K562 (cell line): ENCODE results near the gene TOX2.

Experiments used
- KDM1A ChIP-seq, 2 experiments: fragments of 450-650 bp; IDR thresholded peaks; 2 replicates each; pipeline ENCODE4 v1.6.1; 2016; ENCODE audit warnings: mild to moderate bottlenecking in 2 of 2
- PHF21A ChIP-seq: fragments of 450-650 bp; IDR thresholded peaks from 2 replicates; pipeline ENCODE4 v1.6.1; 2017; ENCODE audit warnings: low read depth, borderline replicate concordance
- RAD21 ChIP-seq, 2 experiments: fragments of 250-450 bp in 1 of 2; fragments of 450-650 bp in 1 of 2; sonication (Bioruptor Pico) in 1 of 2; formaldehyde crosslinking in 1 of 2; IDR thresholded peaks in 1 of 2; conservative IDR thresholded peaks in 1 of 2; 2 replicates each; pipeline versions ENCODE4 v1.4.0 to v1.8.0; 2020 to 2022; ENCODE audit warnings: mild to moderate bottlenecking in 2 of 2, moderate library complexity in 1 of 2
- TAF1 ChIP-seq: IDR thresholded peaks from 2 replicates; pipeline ENCODE4 v1.6.1; 2011; ENCODE audit warnings: mild to moderate bottlenecking, low read length, moderate library complexity; ENCODE audit not compliant: insufficient read depth, control insufficient read depth, severe bottlenecking; ENCODE audit errors: extremely low read depth
- ZNF41 ChIP-seq: fragments of 250-450 bp; sonication (Bioruptor Pico); conservative IDR thresholded peaks from 2 replicates; pipeline ENCODE4 v1.4.0; 2020; ENCODE audit warnings: mild to moderate bottlenecking
- ZNF766 ChIP-seq: fragments of 200-800 bp; sonication (Bioruptor generic); conservative IDR thresholded peaks from 2 replicates; pipeline ENCODE4 v1.6.1; 2016; ENCODE audit warnings: missing genetic modification characterization, missing compliant biosample characterization
- ZSCAN32 ChIP-seq: fragments of 450-650 bp; formaldehyde crosslinking; IDR thresholded peaks from 2 replicates; pipeline ENCODE4 v1.4.0; 2020; ENCODE audit warnings: mild to moderate bottlenecking, moderate library complexity
- TF ChIP-seq, protein P1 (sequence below): sonication (generic); formaldehyde crosslinking; IDR thresholded peaks from 2 replicates; pipeline ENCODE4 v1.5.0; 2020; ENCODE audit warnings: missing genetic modification reagents

DNA sequence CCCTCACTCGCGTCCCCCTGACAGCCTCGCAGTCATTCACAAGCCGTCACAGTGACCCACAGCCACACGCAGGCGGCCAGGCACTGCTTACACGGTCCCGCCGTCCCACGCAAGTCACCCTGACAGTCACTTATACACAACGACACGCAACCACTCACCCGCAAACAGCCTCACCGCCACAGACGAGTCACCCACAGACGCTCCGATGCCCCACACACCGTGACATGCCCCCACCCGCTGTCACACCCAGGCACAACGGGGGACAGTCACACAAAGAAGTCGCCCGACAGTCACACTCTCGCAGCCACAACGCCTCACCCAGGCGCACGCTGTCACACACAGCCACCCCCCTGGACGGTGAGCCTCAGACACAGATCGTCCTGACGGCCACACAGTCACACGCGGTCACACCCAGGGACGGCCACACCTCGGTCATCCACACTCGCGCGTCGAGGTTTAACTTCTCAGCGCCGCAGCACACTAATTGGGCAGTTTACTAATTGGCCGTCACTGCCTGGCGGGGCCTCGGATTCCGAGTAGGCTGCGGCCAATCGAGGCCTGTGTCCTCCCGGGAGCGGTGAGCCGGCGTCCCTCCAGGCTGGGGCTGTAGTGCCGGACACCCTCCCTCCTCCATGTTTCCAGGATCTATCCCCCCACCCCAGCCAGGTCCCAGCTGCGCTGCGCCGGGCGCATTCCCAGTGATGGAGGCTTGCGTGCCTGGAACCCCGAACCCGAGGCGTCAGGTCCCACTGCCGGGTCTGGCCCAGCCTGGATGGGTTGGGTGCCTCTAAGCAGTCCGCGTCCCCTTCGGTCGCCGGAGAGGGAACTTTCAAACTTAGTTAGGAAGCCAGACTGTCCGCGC lies 790 bp downstream of the TOX2 start:
- TF ChIP-seq RAD21 (CRISPR knock-in tag; conservative IDR thresholded peaks at IDR 0.05 in 1 of 2, IDR thresholded peaks at IDR 0.05 in 1 of 2) (no peak), ZSCAN32 (CRISPR knock-in tag) (no peak), PHF21A (no peak), ZNF766 (CRISPR knock-in tag) (no peak), TAF1 (no peak), ZNF41 (CRISPR knock-in tag) (no peak), KDM1A (IDR thresholded peaks at IDR 0.05) (no peak)
- TF ChIP-seq, protein P1, sequence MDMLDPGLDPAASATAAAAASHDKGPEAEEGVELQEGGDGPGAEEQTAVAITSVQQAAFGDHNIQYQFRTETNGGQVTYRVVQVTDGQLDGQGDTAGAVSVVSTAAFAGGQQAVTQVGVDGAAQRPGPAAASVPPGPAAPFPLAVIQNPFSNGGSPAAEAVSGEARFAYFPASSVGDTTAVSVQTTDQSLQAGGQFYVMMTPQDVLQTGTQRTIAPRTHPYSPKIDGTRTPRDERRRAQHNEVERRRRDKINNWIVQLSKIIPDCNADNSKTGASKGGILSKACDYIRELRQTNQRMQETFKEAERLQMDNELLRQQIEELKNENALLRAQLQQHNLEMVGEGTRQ, result no peak
